ENCODE measurements around the gene KCNQ5. TPM values are rescaled to one million over a fixed set of nuclear protein-coding genes. Genes with fewer than 3 reads are reported as not detected.

The KCNQ5 gene
- total RNA-seq, 1 experiment from 2014 or later = 2.0 TPM

DNA sequence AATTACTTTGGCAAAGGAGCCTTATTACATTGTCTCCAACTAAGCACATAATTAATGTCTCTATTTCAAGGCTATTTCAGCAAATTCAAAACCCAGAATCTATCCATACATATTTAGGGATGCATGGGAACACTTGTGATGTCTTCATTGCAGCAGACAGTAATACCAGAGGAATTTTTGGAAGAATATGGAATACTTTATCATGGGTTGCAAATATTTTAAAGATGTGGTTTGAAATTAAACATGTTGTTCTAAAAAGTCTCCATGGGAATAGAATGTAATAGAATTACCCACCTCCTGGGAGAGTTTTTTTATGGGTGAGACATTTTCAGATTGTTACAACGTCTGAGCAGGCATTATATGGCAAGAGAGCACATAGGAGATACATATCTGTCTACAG, 170.8 kb downstream of the KCNQ5 start (continued):
- no peak for TF ChIP-seq KAT7 (CRISPR knock-in tag; IDR thresholded peaks at IDR 0.05; ENCODE audit: borderline replicate concordance)

DNA sequence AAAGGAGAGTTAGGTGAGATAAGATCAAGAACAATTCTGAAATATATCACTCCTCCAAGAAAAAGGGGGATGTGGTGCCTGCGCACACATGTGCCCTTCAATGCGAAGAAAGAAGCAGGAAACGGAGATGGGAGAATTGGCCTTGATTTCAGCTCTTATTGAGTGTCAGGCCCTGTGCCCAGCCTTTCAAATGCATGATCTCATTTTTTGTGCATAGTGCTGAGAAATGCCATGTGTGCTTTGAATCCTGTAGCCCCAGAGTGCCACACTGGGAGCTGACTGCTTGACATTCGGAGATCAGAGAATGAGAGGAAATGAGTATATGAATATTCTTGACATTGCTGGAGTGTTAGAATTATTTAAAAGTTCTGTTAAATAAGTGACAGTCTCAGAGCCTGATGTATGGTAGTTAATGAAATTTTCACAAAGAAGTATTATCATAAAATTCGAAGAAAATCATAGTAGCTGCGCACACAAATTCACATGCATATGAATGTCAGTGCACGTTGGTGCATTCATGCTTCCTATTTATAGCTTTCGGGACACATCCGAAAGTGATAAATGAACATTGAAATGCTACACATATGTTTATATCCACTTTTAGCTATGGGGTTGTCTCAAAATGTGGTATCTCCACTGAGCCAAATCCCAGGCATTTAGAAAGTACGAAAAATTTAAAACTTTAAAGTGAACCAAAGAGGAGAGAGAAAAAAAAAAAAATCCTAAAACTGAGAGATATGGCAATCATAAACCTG, 172.0 kb downstream of the KCNQ5 start:
- no peak for ATAC-seq
- H3K36me3 Mint-ChIP-seq = no peaks in the 10 kb centered on the region
- TF ChIP-seq ZNF416 (CRISPR knock-in tag; IDR thresholded peaks at IDR 0.05) = no peak
- no peak for TF ChIP-seq SP1 (CRISPR knock-in tag; conservative IDR thresholded peaks at IDR 0.05)
- TF ChIP-seq SOX15 (CRISPR knock-in tag; IDR thresholded peaks at IDR 0.05) = no peak
- TF ChIP-seq ZNF121 (CRISPR knock-in tag; IDR thresholded peaks at IDR 0.05) = no peak
- TF ChIP-seq, protein P1, sequence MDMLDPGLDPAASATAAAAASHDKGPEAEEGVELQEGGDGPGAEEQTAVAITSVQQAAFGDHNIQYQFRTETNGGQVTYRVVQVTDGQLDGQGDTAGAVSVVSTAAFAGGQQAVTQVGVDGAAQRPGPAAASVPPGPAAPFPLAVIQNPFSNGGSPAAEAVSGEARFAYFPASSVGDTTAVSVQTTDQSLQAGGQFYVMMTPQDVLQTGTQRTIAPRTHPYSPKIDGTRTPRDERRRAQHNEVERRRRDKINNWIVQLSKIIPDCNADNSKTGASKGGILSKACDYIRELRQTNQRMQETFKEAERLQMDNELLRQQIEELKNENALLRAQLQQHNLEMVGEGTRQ (CRISPR knock-in tag; IDR thresholded peaks at IDR 0.05) = no peak
- TF ChIP-seq ZNF671 (CRISPR knock-in tag; IDR thresholded peaks at IDR 0.05) = no peak
- no peak for TF ChIP-seq ESRRA (CRISPR knock-in tag; IDR thresholded peaks at IDR 0.05; ENCODE audit: borderline replicate concordance)
- TF ChIP-seq FOXK1 (CRISPR knock-in tag; IDR thresholded peaks at IDR 0.05) = no peak
- TF ChIP-seq ZBTB21 (CRISPR knock-in tag; IDR thresholded peaks at IDR 0.05; ENCODE audit: borderline replicate concordance) = no peak
- TF ChIP-seq KAT7 (CRISPR knock-in tag; IDR thresholded peaks at IDR 0.05; ENCODE audit: borderline replicate concordance) = no peak
- TF ChIP-seq FOXP1 (CRISPR knock-in tag; IDR thresholded peaks at IDR 0.05; ENCODE audit: borderline replicate concordance) = no peak
- TF ChIP-seq, protein P2, sequence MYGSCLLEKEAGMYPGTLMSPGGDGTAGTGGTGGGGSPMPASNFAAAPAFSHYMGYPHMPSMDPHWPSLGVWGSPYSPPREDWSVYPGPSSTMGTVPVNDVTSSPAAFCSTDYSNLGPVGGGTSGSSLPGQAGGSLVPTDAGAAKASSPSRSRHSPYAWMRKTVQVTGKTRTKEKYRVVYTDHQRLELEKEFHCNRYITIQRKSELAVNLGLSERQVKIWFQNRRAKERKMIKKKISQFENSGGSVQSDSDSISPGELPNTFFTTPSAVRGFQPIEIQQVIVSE (CRISPR knock-in tag; IDR thresholded peaks at IDR 0.05; ENCODE audit: borderline replicate concordance) = no peak
- TF ChIP-seq, protein P3, sequence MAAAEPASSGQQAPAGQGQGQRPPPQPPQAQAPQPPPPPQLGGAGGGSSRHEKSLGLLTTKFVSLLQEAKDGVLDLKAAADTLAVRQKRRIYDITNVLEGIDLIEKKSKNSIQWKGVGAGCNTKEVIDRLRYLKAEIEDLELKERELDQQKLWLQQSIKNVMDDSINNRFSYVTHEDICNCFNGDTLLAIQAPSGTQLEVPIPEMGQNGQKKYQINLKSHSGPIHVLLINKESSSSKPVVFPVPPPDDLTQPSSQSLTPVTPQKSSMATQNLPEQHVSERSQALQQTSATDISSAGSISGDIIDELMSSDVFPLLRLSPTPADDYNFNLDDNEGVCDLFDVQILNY (CRISPR knock-in tag; IDR thresholded peaks at IDR 0.05) = no peak
- TF ChIP-seq, protein P4, sequence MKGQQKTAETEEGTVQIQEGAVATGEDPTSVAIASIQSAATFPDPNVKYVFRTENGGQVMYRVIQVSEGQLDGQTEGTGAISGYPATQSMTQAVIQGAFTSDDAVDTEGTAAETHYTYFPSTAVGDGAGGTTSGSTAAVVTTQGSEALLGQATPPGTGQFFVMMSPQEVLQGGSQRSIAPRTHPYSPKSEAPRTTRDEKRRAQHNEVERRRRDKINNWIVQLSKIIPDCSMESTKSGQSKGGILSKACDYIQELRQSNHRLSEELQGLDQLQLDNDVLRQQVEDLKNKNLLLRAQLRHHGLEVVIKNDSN (CRISPR knock-in tag; IDR thresholded peaks at IDR 0.05) = no peak
- no peak for TF ChIP-seq TP53 (CRISPR knock-in tag; IDR thresholded peaks at IDR 0.05)
- TF ChIP-seq TCF7 (CRISPR knock-in tag; IDR thresholded peaks at IDR 0.05; ENCODE audit: low read depth) = no peak
- TF ChIP-seq NR1H2 (CRISPR knock-in tag; IDR thresholded peaks at IDR 0.05) = no peak
- 0 out of 2 replicates have a peak, but pooled peaks cover 5% of the 10 kb centered on the region for H3K9me3 Mint-ChIP-seq
- no peak overlapping the region for H3K27ac Mint-ChIP-seq
- 0 out of 2 replicates have a peak, but pooled peaks cover 6% of the 10 kb centered on the region for H3K4me1 Mint-ChIP-seq
- CTCF ChIA-PET = interaction anchor here (0.6 kb wide), 1 partner anchor 196 kb away, joined by 3 read pairs; no protein-coding TSS in a partner anchor
- POLR2A ChIA-PET = no interaction called here
- no peaks in the 10 kb centered on the region for H3K27me3 Mint-ChIP-seq (ENCODE audit: low read depth)
- no peak for DNase-seq (ENCODE audit: low spot score)
- H3K4me3 Mint-ChIP-seq = no peak overlapping the region

DNA sequence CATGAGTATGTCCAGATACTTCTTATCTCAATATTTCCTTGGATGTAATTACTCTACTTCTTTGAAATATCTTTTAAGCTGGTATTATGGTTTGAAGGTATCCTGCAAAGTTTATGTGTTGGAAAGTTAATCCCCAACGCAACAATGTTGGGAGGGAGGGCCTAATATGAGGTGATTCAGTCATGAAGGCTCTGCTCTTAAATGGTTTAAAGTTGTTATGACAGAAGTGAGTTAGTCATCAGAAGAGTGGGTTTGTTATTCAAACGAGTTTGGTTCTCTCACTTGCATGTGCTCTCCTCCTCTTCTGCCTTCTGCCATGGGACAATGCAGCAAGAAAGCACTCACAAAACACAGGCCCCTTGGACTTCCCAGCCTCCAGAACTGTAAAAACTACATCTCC, 176.3 kb downstream of the KCNQ5 start:
- no peak for ATAC-seq
- Mint-ChIP-seq H3K4me3 (no peak overlapping the region), H3K27ac (no peak overlapping the region), H3K4me1 (0 out of 2 replicates have a peak, but pooled peaks cover 2% of the 10 kb centered on the region), H3K27me3 (ENCODE audit: low read depth) (no peaks in the 10 kb centered on the region), H3K9me3 (peaks cover 9% of the 10 kb centered on the region; the same call in 1 of the 2 replicates), H3K36me3 (no peaks in the 10 kb centered on the region)
- ChIA-PET POLR2A (no interaction called here), CTCF (no interaction called here)
- DNase-seq (ENCODE audit: low spot score) = no peak
- no peak for TF ChIP-seq MYBL2 (CRISPR knock-in tag; IDR thresholded peaks at IDR 0.05)
- TF ChIP-seq, protein P5, sequence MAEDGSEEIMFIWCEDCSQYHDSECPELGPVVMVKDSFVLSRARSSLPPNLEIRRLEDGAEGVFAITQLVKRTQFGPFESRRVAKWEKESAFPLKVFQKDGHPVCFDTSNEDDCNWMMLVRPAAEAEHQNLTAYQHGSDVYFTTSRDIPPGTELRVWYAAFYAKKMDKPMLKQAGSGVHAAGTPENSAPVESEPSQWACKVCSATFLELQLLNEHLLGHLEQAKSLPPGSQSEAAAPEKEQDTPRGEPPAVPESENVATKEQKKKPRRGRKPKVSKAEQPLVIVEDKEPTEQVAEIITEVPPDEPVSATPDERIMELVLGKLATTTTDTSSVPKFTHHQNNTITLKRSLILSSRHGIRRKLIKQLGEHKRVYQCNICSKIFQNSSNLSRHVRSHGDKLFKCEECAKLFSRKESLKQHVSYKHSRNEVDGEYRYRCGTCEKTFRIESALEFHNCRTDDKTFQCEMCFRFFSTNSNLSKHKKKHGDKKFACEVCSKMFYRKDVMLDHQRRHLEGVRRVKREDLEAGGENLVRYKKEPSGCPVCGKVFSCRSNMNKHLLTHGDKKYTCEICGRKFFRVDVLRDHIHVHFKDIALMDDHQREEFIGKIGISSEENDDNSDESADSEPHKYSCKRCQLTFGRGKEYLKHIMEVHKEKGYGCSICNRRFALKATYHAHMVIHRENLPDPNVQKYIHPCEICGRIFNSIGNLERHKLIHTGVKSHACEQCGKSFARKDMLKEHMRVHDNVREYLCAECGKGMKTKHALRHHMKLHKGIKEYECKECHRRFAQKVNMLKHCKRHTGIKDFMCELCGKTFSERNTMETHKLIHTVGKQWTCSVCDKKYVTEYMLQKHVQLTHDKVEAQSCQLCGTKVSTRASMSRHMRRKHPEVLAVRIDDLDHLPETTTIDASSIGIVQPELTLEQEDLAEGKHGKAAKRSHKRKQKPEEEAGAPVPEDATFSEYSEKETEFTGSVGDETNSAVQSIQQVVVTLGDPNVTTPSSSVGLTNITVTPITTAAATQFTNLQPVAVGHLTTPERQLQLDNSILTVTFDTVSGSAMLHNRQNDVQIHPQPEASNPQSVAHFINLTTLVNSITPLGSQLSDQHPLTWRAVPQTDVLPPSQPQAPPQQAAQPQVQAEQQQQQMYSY (CRISPR knock-in tag; IDR thresholded peaks at IDR 0.05) = no peak
- TF ChIP-seq KAT7 (CRISPR knock-in tag; IDR thresholded peaks at IDR 0.05; ENCODE audit: borderline replicate concordance) = no peak
- TF ChIP-seq, protein P6, sequence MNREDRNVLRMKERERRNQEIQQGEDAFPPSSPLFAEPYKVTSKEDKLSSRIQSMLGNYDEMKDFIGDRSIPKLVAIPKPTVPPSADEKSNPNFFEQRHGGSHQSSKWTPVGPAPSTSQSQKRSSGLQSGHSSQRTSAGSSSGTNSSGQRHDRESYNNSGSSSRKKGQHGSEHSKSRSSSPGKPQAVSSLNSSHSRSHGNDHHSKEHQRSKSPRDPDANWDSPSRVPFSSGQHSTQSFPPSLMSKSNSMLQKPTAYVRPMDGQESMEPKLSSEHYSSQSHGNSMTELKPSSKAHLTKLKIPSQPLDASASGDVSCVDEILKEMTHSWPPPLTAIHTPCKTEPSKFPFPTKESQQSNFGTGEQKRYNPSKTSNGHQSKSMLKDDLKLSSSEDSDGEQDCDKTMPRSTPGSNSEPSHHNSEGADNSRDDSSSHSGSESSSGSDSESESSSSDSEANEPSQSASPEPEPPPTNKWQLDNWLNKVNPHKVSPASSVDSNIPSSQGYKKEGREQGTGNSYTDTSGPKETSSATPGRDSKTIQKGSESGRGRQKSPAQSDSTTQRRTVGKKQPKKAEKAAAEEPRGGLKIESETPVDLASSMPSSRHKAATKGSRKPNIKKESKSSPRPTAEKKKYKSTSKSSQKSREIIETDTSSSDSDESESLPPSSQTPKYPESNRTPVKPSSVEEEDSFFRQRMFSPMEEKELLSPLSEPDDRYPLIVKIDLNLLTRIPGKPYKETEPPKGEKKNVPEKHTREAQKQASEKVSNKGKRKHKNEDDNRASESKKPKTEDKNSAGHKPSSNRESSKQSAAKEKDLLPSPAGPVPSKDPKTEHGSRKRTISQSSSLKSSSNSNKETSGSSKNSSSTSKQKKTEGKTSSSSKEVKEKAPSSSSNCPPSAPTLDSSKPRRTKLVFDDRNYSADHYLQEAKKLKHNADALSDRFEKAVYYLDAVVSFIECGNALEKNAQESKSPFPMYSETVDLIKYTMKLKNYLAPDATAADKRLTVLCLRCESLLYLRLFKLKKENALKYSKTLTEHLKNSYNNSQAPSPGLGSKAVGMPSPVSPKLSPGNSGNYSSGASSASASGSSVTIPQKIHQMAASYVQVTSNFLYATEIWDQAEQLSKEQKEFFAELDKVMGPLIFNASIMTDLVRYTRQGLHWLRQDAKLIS (CRISPR knock-in tag; IDR thresholded peaks at IDR 0.05; ENCODE audit: borderline replicate concordance) = no peak
- TF ChIP-seq GTF2I (CRISPR knock-in tag; conservative IDR thresholded peaks at IDR 0.05) = no peak
- TF ChIP-seq ESRRA (CRISPR knock-in tag; IDR thresholded peaks at IDR 0.05; ENCODE audit: borderline replicate concordance) = no peak
- no peak for TF ChIP-seq GRHL2 (CRISPR knock-in tag; IDR thresholded peaks at IDR 0.05; ENCODE audit: insufficient replicate concordance, severe bottlenecking)

All from WTC11 (cell line).